Neural cell (in vitro differentiated cells): Measurements from ENCODE around the gene PCDHAC2. TPM values are rescaled to one million over a fixed set of nuclear protein-coding genes. Genes with fewer than 3 reads are reported as not detected.
A peak's percentile ranks its signal among the peaks of the same experiment; 100 is the strongest.

Experiments
- H2AFZ ChIP-seq: fragments of 200-600, 300-800 bp; sonication (generic), shearing (Covaris generic); 2 replicates; pipeline ENCODE4 v1.6.0; 2014; ENCODE audit warnings: low read depth, mild to moderate bottlenecking, antibody characterized with exemption, low read length, moderate library complexity
- H3F3A ChIP-seq: fragments of 200-600 bp; shearing (Covaris generic); 2 replicates; pipeline ENCODE4 v1.6.1; 2016; ENCODE audit warnings: mild to moderate bottlenecking, moderate library complexity, mixed read lengths, antibody characterized with exemption, low read length; ENCODE audit not compliant: insufficient read depth, poor library complexity, severe bottlenecking
- H3K27ac ChIP-seq: fragments of 200-600, 300-800 bp; sonication (generic), shearing (Covaris generic); 2 replicates; pipeline ENCODE4 v1.5.1; 2014; ENCODE audit warnings: mild to moderate bottlenecking, low read length, moderate library complexity
- H3K27me3 ChIP-seq: fragments of 300-800, 200-600 bp; sonication (generic), shearing (Covaris generic); 2 replicates; pipeline ENCODE4 v1.6.0; 2014; ENCODE audit warnings: mild to moderate bottlenecking, low read depth, low read length, moderate library complexity; ENCODE audit not compliant: insufficient read depth
- H3K36me3 ChIP-seq: fragments of 300-800, 200-600 bp; sonication (generic), shearing (Covaris generic); 2 replicates; pipeline ENCODE4 v1.5.1; 2014; ENCODE audit warnings: mild to moderate bottlenecking, antibody characterized with exemption, low read length, moderate library complexity; ENCODE audit not compliant: insufficient read depth
- H3K4me2 ChIP-seq: fragments of 300-800, 200-600 bp; sonication (generic), shearing (Covaris generic); 2 replicates; pipeline ENCODE4 v1.6.0; 2014; ENCODE audit warnings: mild to moderate bottlenecking, low read length
- H3K4me3 ChIP-seq: fragments of 300-800, 200-600 bp; sonication (generic), shearing (Covaris generic); 2 replicates; pipeline ENCODE4 v1.5.1; 2014; ENCODE audit warnings: mild to moderate bottlenecking, low read length, moderate library complexity
- H3K79me2 ChIP-seq: fragments of 200-600 bp; shearing (Covaris generic); replicated peaks from 2 replicates; pipeline ENCODE4 v1.6.0; 2014; ENCODE audit warnings: mild to moderate bottlenecking, low read length, moderate library complexity; ENCODE audit not compliant: insufficient read depth
- H3K9ac ChIP-seq: fragments of 300-800, 200-600 bp; sonication (generic), shearing (Covaris generic); 2 replicates; pipeline ENCODE4 v1.6.1; 2016; ENCODE audit warnings: mild to moderate bottlenecking, low read length, mixed read lengths
- H3K9me2 ChIP-seq: fragments of 200-600 bp; shearing (Covaris generic); 2 replicates; pipeline ENCODE4 v1.6.1; 2016; ENCODE audit warnings: mild to moderate bottlenecking, low read length, mixed read lengths; ENCODE audit not compliant: insufficient read depth
- H3K9me3 ChIP-seq: fragments of 200-600, 300-800 bp; sonication (generic), shearing (Covaris generic); 2 replicates; pipeline ENCODE4 v1.6.1; 2016; ENCODE audit warnings: mild to moderate bottlenecking, mixed run types, low read length, moderate library complexity, mixed read lengths
- H4K20me1 ChIP-seq: fragments of 200-600 bp; shearing (Covaris generic); 2 replicates; pipeline ENCODE4 v1.6.1; 2016; ENCODE audit warnings: mild to moderate bottlenecking, mixed run types; ENCODE audit not compliant: insufficient read depth
- CTCF ChIP-seq: fragments of 450-650 bp; IDR thresholded peaks from 2 replicates; pipeline ENCODE4 v1.5.1; 2014; ENCODE audit warnings: antibody characterized with exemption, mild to moderate bottlenecking, moderate library complexity; ENCODE audit not compliant: poor library complexity, severe bottlenecking
- EP300 ChIP-seq: fragments of 450-650 bp; conservative IDR thresholded peaks from 2 replicates; pipeline ENCODE4 v1.6.1; 2014; ENCODE audit warnings: antibody characterized with exemption, mild to moderate bottlenecking, moderate library complexity; ENCODE audit not compliant: poor library complexity, severe bottlenecking
- EZH2 ChIP-seq: fragments of 200-600, 300-800 bp; shearing (Covaris generic), sonication (generic); IDR thresholded peaks from 2 replicates; pipeline ENCODE4 v1.6.1; 2014; ENCODE audit warnings: antibody characterized with exemption, low read length, borderline replicate concordance, mild to moderate bottlenecking; ENCODE audit not compliant: insufficient read depth, poor library complexity, severe bottlenecking
- MXI1 ChIP-seq: fragments of 450-650 bp; conservative IDR thresholded peaks from 2 replicates; pipeline ENCODE4 v1.6.1; 2014; ENCODE audit warnings: antibody characterized with exemption, mild to moderate bottlenecking; ENCODE audit not compliant: poor library complexity, severe bottlenecking
- SMC3 ChIP-seq: fragments of 450-650 bp; conservative IDR thresholded peaks from 2 replicates; pipeline ENCODE4 v1.6.1; 2014; ENCODE audit warnings: antibody characterized with exemption, mild to moderate bottlenecking, moderate library complexity; ENCODE audit not compliant: poor library complexity
- TAF1 ChIP-seq: IDR thresholded peaks from 2 replicates; pipeline ENCODE4 v1.6.1; 2012; ENCODE audit warnings: low read depth
- polyA plus RNA-seq: library from polyadenylated mRNA; depleted of rRNA; stranded (reverse); fragments of >200 nt; gene quantifications from 2 replicates; pipeline ENCODE4 v1.2.3, GENCODE V29; 2014

PCDHAC2 gene
- polyA plus RNA-seq, 1 donor from 2014 or later = 7.6 TPM

GRCh38 chr5:140927228-140927573 is 39.1 kb upstream of the PCDHAC2 start:
- peak overlapping the region; percentile 72 for H3K4me3 ChIP-seq
- H3K9ac ChIP-seq = peak overlapping the region; percentile 54
- H2AFZ ChIP-seq = no peak overlapping the region
- TF ChIP-seq CTCF (no peak), MXI1 (no peak), SMC3 (no peak), TAF1 (no peak), EZH2 (no peak)
- H3K79me2 ChIP-seq = peaks cover 8% of the 10 kb centered on the region
- H3K9me3 ChIP-seq = no peaks in the 10 kb centered on the region
- no peaks in the 10 kb centered on the region for H3F3A ChIP-seq
- no peaks in the 10 kb centered on the region for H3K36me3 ChIP-seq
- H4K20me1 ChIP-seq = no peaks in the 10 kb centered on the region
- H3K27ac ChIP-seq = peak overlapping the region; percentile 13
- H3K27me3 ChIP-seq = no peaks in the 10 kb centered on the region
- no peak overlapping the region for H3K4me2 ChIP-seq
- H3K9me2 ChIP-seq = no peaks in the 10 kb centered on the region

GRCh38 chr5:140934964-140935606 is 31.2 kb upstream of the PCDHAC2 start:
- no peaks in the 10 kb centered on the region for H3K36me3 ChIP-seq
- no peaks in the 10 kb centered on the region for H3K9me2 ChIP-seq
- H3F3A ChIP-seq = no peaks in the 10 kb centered on the region
- no peak overlapping the region for H2AFZ ChIP-seq
- no peak overlapping the region for H3K4me3 ChIP-seq
- H4K20me1 ChIP-seq = no peaks in the 10 kb centered on the region
- H3K9ac ChIP-seq = no peak overlapping the region
- H3K4me2 ChIP-seq = no peak overlapping the region
- no peaks in the 10 kb centered on the region for H3K27me3 ChIP-seq
- H3K27ac ChIP-seq = no peak overlapping the region
- TF ChIP-seq EP300 = no peak
- peaks cover 10% of the 10 kb centered on the region for H3K79me2 ChIP-seq
- H3K9me3 ChIP-seq = no peaks in the 10 kb centered on the region

- no peaks in the 10 kb centered on the region for H3F3A ChIP-seq
- H3K4me2 ChIP-seq = no peak overlapping the region
- no peak overlapping the region for H2AFZ ChIP-seq
- H3K9me3 ChIP-seq = no peaks in the 10 kb centered on the region
- H3K27ac ChIP-seq = no peak overlapping the region
- no peaks in the 10 kb centered on the region for H3K9me2 ChIP-seq
- no peaks in the 10 kb centered on the region for H3K27me3 ChIP-seq
- TF ChIP-seq CTCF = no peak
- no peak overlapping the region for H3K4me3 ChIP-seq
- H3K9ac ChIP-seq = no peak overlapping the region
- no peaks in the 10 kb centered on the region for H4K20me1 ChIP-seq
- H3K36me3 ChIP-seq = no peaks in the 10 kb centered on the region
- H3K79me2 ChIP-seq = peaks cover 19% of the 10 kb centered on the region
These were observed 19.7 kb upstream of the PCDHAC2 start for GRCh38 chr5:140946578-140946977.
